Erythroblast (primary cell): Measurements from ENCODE around the gene FKBP4.

Experiments
- DNase-seq, 2 experiments: peaks; one replicate each; lab custom pipeline; 2025; lab: John Stamatoyannopoulos, UW
- GATA1 ChIP-seq: IDR thresholded peaks from 2 replicates; pipeline ENCODE4 v1.6.1; 2011; ENCODE audit warnings: low read depth, mild to moderate bottlenecking, control low read depth, low read length, moderate library complexity
- POLR2A ChIP-seq: IDR thresholded peaks from 2 replicates; pipeline ENCODE4 v1.6.1; 2011; ENCODE audit warnings: mild to moderate bottlenecking, low read length

Gene FKBP4

DNA sequence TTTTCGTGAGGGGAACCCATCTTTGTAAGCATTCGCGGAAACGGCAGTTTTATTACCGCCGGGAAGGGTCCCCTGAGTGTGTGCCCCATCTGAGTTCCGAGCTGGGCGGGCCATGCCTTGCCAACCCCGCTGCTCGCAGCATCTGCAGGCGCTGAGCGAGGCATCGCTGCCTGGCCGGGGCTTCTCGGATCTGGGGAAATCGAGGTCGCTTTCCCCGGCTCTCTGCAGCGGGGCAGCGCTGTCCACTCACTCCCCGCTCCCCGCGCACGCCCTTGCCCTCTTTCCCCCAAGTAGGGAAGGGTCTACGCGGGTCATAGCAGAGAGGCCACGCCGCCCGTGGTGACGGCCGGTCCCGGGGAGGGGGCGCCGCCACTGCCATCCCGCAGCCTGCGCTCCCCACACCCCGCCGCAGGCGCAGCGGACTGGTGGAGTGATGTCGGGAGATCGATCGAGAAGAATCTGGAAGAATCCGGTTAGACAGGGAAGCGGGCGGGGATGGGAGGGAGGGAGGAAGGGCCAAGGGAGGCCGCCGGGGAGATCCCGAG, 507 bp upstream of the FKBP4 start:
- TF ChIP-seq GATA1 (no peak), POLR2A (no peak)
- peak in 1 of 2 experiments; percentile 67 for DNase-seq

DNA sequence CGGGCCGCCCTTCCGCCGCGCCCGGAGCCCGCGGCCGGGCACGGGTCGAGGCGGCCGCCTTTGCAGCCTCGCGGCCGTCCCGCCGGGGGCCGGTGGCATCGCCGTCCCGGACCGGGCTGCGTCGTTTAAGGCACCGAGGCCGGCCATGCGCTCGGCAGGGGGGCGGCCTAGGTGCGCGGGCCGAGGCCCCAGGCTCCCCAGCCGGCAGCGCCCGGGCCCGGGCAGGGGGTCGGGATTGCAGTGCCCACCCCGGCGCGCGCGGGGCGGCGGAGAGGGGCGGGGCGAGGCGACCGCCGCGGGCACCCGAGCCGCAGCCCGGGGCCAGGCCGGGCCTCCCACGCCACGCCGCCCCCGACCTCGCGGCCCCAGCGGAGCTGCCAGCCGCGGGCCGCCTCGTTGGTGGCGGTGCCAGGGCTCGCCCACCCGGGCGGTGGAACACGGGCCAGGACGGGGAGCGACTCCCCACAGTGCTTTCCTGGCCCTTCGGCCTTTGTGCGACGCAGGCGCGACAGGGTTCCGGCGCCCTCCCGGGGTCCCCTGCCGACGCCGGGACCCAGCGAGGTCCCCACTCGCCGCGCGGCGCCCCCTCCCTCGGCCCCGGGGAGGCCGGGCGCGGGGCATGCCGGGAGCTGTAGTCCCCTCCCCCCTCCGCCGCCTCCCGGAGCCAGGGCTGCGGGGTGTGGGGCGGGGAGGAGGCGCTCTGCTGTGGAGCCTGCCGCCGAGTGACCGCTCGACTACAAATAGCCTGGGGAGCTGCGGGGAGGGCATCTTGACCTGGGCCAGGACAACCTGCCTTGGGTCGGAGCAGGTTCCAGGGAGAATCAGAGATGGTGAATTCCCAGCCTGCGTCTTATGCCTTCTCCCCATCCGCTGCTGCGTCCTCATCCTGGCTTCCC, 769 bp downstream of the FKBP4 start:
- DNase-seq = peak; percentile 75 to 86
- TF ChIP-seq POLR2A (no peak), GATA1 (no peak)

DNA sequence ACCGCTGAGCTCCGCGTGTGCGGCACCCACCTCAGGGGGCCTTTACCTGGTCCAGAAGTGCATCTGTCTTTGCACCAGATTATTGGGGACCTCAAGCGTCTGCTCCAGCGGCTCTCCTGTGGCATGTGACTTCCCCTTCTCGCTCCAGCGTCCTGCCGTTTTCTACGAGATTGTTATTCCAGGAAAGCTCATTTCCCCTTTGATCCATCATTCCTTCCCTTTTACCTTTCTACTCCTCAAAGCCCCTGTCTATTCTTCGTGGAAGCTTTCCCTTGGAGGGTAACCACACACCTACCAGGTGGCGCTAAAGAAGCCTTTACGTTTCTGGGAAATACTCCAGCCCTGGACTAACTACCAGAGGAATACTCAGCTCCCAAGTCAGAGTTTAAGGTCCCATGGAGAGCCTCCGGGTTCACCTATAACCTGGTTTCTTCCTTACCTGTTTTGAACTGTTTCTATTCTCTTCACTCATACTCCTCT, 1.5 kb downstream of the FKBP4 start:
- peak in 1 of 2 experiments; percentile 31 for DNase-seq

DNA sequence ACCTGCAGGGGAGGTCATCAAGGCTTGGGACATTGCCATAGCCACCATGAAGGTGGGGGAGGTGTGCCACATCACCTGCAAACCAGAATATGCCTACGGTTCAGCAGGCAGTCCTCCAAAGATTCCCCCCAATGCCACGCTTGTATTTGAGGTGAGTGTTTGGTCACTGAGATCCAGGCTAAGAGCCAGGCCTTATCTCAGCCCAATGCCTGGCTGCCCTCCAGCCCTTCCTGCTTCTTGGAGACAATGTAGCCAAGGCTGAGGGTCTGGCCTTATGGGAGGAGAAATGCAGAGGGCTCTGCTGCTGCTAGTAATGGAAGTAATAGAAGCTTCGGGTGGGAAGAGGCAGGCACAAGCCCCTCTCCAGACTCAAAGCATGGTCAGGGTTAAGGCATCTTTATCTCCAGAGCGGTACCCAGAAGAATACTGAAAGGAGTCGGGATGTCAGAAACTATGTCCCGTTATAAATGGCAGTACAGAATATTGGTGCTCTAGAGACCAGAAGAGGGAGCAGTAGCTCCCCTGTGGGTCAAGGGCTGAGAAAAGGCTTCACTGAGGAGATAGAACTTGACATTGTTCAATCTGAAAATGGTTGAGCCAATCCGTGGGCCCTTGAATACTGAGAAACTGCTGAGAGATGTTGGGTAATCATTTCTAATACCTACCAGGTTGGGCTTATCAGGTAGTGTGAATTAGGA, 3.1 kb downstream of the FKBP4 start:
- TF ChIP-seq GATA1 (no peak), POLR2A (no peak)
- peak; percentile 15 to 25 for DNase-seq

More for the DNA sequence above, 1.5 kb downstream of the FKBP4 start:
- no peak for TF ChIP-seq GATA1
- TF ChIP-seq POLR2A = no peak

DNA sequence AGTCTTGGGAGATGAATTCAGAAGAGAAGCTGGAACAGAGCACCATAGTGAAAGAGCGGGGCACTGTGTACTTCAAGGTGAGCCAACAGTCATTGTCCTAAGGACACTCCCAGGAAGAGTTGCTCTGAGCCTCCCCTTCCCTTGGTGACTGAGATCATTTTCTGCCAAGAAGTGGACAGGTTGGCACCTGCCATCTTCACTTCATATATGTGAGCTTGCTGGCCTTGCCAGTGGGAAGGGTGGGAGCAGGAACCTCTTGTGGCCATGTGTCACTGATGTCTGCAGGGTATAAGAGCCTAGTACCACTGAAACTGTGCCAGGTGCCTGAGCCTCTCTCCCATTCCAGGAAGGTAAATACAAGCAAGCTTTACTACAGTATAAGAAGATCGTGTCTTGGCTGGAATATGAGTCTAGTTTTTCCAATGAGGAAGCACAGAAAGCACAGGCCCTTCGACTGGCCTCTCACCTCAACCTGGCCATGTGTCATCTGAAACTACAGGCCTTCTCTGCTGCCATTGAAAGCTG, 5.3 kb downstream of the FKBP4 start:
- no peak for DNase-seq
- no peak for TF ChIP-seq GATA1
- TF ChIP-seq POLR2A = no peak

DNA sequence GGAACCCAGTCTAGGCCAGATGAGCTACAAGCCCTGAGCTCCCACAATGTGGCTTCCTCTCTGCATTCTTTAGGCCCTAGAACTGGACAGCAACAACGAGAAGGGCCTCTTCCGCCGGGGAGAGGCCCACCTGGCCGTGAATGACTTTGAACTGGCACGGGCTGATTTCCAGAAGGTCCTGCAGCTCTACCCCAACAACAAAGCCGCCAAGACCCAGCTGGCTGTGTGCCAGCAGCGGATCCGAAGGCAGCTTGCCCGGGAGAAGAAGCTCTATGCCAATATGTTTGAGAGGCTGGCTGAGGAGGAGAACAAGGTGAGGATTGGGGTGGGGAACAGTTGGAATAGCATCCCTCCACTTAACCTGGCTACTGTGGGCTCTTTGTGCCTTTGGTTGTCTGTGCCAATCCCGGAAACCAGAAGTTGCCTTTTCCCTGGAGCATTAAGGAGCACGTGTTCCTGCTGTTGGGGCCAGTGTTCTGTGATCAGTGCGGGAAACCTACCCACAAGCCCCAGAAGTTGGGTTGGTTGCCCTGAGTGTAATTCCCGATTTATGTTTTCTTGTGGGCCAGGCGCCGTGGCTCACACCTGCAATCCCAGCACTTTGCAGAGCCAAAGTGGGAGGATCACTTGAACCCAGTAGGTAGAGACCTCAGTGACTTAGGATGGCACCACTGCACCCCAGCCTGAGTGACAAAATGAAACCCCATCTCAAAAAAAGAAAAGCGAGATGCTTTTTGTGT, 6.4 kb downstream of the FKBP4 start:
- TF ChIP-seq POLR2A (no peak), GATA1 (no peak)
- DNase-seq = no peak

DNA sequence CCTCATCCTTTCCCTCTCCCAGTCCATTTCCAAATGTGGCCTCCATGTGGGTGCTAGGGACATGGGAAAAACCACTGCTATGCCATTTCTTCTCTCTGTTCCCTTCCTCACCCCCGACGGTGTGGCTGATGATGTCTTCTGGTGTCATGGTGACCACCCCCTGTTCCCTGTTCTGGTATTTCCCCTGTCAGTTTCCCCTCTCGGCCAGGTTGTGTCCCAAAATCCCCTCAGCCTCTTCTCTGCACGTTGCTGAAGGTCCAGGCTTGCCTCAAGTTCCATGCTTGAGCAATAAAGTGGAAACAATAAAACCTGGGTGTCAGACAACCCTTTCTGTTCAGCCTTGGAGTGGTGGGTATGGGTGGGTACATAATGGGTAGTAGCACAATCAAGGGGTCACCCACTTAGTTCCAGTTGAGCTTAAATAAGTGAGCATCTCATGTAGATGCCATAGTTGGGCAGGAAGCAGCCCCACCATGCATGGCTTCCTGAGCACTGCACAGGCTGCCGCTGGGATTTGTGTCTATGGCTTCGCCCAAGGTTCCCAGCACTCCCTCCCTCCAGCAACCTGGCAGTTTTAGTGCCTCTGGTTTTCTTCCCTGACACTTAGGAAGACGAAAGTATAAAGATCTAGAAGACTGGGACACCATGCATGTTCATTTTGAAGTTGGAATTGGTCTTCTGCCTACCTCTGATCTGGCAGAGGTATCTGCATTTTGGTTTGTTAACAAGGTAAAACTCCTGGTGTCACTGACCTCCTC, 9.0 kb downstream of the FKBP4 start:
- DNase-seq = no peak
- TF ChIP-seq POLR2A (no peak), GATA1 (no peak)

DNA sequence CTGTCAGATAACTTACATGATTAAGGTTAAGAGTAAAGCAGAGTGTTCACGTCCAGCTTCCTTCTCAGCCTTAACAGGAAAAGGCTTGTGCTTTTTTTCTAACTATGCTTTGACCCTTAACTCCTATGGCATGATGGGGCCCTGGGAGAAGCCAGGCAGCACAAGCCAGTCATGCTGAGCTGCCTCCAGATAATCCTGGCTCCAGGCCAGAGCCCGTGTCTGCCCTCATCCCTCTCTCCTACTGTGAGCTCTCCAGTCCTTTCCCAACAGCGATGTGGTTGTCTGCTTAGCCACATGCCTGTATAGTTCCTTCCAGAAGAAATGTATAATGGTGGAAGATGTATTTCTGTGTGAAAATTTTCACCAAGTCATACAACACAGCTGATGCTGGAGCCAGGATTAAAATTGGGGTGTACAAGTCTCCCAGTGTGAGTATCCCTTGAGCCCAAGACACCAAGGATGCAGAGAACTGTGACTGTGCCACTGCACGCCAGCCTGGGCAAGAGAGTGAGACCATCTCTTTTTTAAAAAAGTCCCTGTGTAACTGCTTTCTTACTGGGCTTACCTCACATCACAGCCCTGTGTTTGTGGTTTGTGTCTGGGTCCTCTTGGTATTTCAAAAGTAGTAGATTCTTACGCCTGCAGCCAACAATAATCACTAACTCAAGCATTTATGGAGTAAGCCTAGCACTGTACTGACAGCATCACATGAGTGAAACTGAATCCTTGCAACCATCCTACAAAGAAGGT, 9.8 kb downstream of the FKBP4 start:
- peak in 1 of 2 experiments; percentile 28 for DNase-seq
- TF ChIP-seq POLR2A (no peak), GATA1 (no peak)

DNA sequence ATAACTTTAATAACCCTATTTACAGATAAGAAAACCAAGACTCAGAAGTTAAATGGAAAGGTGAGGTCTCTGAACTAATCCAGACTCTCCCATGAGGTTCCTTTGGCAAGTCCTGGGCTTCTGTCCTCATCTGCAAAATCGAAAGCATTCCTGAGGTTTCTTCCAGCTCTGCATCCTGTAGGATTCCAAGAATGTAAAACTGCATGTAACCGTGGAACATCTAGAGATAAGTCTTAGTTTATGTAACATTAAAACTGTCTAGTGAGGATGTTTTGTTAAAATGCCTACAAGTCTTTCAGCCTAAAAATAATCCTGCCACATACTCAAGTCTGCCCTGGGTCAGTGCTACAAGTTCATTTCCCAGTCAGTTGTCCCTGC, 10.4 kb downstream of the FKBP4 start:
- DNase-seq = no peak
- TF ChIP-seq POLR2A (no peak), GATA1 (no peak)

DNA sequence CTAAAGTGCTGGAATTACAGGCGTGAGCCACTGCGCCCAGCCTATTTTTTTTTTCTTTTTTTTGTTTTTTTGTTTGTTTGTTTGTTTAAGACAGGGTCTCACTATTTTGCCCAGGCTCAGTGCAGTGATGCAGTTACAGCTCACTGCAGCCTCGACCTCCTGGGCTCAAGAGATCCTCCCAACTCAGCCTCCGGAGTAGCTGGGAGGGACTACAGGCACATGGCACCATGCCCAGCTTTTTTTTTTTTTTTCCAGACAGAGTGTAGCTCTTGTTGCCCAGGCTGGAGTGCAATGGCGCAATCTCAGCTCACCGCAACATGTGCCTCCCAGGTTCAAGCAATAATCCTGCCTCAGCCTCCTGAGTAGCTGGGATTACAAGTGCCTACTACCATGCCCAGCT, 11.9 kb downstream of the FKBP4 start:
- no peak for DNase-seq
- TF ChIP-seq POLR2A (no peak), GATA1 (no peak)

DNA sequence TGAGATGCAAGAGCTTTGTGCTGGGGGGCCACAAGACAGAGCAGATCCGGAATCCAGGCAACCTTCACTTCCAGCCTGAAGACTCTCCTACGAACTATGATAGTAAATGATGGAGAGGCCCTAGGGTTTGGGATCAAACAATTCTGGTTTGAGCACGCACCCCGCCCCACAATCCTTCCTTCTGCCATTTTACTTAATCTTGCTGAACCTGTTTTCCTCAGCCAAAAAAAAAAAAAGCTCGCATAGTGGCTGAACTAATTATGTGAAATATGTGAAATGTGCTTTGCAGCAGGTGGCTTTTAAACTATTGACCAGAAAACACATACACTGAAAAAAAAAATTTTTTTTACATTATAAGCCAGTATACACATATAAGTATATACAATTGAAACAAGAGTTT, 17.0 kb downstream of the FKBP4 start:
- TF ChIP-seq GATA1 = no peak
- no peak for TF ChIP-seq POLR2A
- no peak for DNase-seq
